ENCODE data around the gene CCDC69.
"Not testable (repeated sequence)": the region's sequence is repeated elsewhere in the genome, so short reads cannot be mapped to it uniquely, and the experiment has no call there.

Gene CCDC69

DNA sequence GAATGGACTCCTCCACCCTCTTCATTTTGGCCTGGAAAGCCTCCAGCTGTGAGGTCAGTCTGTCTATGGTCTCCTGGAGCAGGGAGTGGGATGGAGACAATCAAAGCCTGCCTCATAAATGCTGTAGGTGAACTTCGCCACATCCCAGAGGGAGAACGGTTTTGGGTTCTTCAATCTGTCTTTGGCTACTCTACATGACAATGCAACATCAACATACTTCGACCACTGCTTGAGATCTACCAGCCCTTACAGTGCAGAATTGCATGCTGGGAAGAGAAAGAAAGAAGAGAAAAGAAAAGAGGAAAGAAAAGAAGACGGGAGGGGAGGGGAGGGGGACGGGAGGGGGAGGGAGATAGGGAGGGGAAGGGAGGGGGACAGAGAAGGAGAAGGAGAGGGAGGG lies 37.8 kb downstream of the CCDC69 start:
- DNase-seq = no peak

DNA sequence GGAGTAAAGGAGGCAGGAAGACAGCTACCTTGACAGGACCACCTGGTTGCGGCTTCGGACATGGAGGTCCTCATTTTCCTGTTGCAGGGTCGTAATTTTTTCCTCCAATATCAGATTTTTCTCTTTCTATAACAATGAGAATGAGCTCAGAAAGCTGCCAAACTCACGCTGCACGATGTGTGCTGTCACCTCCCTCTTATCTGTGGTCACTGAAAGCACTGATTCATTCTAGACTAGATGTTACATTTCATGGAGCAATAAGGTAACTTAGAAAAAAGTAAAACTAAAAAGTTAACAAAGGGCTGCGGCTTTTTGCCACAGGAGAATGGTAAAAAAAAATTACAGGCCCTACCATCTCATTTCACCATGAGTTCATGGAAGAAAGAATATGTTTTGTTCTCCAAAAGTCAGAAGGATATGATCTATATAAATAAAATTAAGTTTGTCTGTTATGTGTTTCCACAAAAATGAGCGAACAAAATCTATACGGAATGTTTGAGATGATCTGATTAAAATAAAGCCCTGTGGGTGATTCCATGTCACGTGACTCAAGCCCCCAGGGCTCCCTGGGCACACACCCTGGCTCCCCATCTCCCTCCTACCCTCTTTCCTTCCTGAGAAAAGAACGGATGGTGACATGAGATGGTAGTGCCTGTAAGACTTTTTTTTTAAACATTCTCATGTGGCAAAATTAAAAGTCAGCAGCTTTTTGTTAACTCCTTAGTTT lies 39.4 kb downstream of the CCDC69 start:
- DNase-seq = no peak

DNA sequence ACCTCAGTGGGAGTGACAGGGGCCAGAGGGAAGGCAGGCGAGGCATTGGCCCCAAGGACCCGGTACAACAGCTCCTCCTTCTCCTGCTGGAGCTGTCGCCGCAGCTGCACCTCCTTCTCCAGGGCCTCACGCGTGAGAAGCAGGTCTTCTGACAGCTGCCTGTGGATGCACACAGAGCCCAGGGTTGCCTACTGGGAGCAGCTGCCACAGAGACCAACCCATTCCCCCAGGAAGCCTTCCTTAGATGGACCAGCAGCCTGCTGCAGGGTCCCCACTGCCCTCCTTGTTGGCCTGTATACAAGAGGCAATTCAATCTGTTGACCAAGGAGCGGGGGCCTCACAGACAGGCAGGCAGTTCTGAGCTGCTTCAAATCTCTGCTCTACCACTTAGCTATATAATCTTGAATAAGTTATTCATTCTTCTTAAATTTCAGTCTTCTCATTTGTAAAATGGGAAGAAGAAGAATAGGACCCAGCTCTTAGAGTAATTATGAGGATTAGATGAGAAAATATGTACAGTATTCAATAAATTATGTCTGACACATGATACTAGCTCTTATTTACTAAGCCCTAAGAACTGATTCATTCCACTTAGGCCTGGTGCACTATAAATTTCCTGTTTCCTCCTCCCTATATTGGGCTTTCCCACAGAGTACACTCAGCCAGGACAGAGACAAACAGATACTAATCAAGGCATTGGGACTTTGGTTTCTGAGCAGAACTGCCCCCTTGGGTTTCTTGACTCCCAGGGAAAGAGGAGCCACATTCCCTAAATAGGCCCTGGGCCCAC lies 40.2 kb downstream of the CCDC69 start:
- no peak for DNase-seq

DNA sequence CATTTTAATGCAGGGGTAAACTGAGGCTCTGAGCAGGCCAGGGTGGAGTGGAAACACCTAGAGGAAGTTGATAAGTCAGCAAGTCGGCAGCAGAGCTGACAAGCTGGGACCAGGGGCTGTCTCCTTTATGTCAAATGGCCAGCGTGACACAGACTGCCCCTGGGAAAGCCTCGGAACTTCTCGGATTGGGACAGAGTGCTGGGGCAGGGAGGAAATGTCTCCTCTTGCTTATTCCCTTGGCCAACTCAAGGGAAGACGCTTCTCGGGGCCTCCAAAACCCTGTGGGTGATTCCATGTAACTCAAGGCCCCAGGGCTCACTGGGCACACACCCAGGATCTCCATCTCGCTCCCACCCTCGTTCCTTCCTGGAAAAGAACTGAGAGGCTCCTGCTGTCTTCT lies 40.9 kb downstream of the CCDC69 start:
- DNase-seq = no peak

DNA sequence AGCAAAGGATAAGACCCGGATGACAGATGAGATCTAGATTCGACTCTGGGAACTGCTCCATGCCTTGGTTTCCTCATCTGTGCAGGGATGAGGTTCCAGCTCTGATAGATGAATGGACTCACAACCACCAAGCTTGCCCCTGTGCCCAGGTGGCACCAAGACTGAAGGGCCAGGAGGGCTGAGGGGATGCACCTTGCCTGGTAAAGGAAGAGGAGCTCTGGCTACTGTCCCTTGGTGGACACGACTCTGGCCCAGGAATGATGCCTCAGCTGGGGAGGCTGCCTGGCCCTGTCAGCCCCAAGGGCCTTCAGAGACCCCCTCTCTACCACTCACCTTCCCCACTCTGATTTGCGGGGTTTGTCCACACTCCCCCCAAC lies 41.4 kb downstream of the CCDC69 start:
- DNase-seq = no peak

DNA sequence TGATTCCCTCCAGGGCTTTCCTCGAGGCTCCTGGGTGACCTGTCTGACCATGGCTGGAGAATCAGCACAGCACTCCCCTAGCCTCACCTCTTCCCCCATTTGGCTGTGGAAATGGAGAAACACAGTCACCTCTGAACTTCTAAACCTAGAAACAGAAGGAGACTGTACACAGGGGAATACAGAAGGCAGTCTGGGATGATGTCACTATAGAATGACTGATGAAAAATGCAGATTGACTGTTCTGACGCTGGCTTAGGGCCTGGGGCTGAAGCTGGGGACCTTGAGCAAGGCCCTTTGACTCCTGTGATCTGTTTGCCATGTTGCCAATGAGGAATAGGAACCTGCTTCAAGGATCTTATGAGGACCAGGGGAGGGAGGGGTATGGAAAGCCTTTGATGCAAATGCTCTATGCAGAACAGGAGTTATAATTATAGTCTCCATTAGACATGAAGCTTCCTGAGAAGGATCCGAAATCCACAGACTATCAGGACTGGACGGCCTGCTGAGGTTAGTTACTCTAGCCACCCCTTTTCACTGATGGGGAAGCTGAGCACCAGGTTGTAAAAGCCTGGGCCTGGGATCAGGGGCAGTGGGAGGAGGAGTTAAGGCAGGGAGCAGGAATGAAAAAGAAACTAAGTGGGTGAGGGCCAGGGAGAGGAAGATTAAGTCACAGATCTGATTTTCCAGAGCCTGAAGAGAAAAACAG lies 41.9 kb downstream of the CCDC69 start:
- no peak for DNase-seq

DNA sequence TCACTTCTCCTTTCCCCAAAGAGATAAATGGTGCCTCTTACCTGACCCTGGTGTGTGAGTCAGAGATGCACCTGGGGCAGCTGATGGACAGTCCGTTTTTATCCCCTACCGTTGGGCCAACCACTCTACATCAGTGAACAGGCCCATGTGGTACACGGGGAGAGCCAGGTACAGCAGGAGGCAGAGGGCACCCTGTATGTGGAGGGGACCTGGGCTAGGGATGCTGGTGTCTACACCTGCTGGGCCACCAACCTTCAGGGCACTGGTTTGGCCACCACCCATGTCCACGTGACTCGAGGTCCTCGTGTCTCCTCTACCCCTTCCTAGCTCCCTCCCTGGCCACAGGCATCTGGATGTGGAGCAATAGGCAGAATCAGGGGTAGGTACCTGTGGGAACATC lies 43.6 kb downstream of the CCDC69 start:
- DNase-seq = no peak

DNA sequence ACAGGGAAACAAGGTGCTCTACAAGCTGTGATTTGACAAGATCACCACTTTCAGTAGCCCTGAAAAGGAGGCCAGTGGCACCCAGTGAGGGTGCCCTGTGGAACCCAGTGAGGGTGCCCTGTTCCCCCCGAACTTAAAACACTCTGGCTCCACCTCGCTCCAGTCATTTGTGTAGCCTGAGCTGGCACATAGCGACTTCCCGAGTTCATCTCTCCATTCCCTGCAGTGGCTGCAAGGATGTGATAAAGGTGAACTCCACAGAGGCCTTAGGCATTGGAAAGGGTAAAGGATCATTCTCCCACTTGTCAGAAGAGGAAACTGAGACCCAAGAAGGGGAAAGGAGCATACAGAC lies 44.4 kb downstream of the CCDC69 start:
- no peak for DNase-seq

DNA sequence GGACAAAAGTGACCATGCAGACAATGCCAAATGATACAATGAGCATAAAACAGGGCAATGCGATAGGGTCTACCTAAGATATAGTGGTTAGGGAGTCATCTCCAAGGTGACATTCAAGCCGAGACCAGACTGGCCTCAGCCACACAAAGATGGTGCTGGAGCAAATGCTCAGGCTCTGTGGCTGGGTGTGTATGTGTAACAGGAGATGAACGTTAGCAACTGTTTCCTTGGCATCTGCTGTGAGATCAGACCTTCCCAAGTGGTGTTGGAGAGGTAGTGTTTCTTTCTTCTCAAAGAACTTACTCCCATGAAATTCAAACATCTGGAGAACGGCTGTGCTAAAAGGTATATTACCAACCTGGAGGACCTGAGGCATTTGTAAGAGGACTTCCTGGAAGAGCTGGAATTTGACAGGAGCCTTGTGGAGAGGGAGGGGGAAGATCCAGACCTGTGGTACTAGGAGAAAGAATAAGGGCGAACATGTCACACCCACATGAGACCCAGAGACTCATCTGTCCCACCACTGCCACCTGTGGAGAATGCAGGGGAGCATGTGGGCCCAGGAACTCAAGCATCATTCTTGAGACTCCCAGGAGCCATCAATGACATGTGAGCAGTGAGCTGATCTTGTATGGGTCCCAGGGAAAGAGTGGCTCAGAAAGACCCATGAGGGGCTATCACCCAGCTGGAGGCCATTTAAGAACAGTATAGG lies 45.0 kb downstream of the CCDC69 start:
- no peak for DNase-seq

DNA sequence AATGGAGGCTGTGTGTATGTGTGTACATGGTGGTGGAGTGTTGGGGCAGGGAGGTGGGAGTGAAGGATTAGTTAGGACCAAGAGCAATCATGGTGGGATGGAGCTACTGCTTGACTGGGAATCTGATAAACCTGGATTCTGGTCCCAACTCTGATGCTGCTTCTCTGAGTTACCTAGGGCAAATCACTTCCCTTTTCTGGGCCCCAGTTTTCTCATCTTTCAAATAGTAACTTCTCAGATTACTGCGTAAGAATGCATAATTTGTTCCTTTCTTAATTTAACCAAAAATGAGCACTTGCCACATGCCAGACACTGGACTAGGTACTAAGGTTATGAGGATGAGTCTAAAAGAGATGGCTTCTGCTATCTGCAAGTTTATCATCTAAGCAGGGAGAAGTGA lies 45.5 kb downstream of the CCDC69 start:
- no peak for DNase-seq

DNA sequence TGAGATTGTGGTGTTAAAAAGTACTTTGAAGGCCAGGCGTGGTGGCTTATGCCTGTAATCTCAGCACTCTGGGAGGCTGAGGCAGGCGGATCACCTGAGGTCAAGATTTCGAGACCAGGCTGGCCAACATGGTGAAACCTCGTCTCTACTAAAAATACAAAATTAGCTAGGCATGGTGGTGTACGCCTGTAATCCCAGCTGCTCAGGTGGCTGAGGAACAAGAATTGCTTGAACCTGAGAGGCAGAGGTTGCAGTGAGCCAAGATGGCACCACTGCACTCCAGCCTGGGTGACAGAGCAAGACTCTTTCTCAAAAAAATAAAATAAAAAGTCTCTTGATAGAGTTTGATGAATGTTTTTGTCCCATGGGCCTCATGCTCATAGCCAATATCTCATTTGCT lies 47.6 kb downstream of the CCDC69 start:
- not testable (repeated sequence) for DNase-seq

DNA sequence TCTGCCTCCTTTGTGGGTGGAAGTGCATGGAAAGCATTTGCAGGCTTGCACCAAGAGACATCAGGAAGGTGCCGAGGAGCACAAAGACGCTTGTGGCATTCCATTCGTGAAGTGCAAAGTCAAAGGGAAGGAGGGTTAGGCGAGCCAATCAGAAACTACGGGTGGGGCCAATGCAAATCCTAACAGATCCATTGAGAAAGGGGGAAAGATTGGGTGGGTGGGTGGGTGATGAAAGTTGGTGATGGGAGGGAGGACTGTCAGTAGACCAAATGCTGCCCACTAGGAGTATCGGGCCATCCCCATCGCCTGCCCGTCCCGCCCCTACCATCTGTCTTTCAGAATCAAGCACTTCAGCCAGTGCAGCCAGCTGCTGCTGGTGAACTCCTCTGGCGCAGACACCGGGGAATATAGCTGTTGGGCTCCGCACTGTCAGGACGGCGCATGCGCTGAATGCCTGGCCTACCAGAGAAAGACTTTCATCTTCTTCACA lies 49.2 kb downstream of the CCDC69 start:
- DNase-seq = no peak

DNA sequence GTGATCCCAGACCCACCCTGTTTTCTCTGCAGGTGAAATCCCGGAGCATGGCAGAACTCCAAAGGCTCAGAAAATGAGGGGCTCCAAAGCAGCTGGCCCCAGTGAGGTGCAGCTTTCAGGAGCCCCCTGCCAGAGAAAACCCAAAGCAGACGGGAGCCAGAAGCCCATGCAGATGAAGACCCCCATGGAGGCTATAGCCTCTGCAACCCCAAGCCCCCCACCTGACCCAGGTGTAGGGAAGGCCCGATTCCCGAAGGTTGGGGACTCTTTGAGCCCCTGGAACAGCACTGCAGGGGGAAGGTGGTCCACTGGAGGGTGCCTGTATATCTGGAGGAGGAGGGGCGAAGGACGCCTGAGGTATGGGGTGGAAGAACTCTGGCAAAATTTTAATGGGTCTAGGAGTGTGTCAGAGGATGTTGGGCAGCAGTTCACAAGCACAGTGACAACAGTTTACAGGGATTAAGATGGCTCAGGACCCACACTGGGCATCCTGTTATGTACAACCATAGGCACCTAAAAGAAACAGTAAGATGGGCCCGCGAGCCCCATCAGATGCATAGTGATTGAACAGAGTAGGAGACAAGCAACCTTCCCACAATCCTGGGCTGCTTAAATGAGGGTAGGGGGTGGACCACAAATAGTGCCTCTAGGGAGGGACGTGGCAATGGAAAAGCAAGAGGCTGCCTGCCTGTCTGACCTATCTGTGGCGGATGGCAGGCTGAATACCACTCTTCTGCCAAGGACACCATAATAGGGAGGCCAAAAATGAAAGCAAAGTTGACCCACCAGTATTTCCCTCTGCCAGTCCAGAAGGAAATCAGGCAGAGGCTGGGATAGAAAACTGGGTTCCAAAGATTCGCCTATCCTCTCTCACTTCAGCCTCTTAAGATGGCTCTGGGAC lies 49.9 kb downstream of the CCDC69 start:
- DNase-seq = no peak

DNA sequence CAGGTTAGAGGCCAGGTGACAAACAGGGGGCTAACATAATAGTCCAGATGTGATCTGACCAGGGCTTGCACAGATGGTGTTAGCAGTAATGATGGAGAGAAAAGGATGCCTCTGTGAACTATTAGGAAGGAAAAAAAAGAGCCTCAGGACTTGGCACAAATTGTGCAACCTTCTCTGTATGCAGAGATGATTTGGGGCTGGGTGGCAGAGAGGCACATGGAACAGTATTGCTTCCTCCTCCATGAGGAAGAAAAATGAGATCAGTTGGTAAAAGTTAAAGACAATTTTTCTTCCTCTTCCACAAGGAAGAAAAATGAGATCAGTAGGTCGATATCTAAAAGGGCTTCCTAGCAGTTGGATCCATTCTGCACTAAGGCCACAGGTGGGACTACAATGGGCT lies 52.4 kb downstream of the CCDC69 start:
- DNase-seq = no peak

DNA sequence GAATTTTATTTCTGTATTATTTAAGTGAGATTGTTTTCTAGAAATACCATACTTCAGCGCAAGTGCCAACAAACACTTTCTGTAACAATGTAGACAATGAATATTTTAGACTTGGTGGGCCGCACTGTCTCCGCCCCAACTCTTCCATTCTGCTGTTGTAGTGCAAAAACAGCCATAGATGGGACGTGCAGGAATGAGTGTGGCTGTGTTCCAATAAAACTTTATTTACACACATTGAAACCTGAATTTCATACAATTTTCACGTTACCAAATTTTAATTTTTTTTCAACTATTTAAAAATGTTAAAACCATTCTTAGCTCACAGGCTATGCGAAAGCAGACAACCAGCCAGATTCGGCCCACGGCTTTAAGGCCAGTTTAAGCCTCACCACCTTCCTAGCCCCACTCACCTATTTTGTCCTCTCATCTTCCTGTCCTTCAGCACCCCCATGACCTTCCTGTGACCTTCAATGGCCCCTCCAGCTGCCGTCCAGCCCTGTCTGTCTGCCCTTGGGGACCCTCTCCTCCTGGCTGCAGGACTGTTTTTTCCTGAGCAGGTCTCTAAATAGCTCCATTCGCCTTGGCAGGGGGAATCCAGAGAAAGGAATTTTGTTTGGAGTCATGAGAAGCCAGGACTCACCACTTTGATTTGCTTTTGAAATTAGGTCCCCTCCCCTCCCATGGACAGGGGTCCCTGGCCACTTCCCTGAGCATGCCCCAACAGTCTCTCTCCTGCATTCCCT lies 55.1 kb downstream of the CCDC69 start:
- no peak for DNase-seq

DNA sequence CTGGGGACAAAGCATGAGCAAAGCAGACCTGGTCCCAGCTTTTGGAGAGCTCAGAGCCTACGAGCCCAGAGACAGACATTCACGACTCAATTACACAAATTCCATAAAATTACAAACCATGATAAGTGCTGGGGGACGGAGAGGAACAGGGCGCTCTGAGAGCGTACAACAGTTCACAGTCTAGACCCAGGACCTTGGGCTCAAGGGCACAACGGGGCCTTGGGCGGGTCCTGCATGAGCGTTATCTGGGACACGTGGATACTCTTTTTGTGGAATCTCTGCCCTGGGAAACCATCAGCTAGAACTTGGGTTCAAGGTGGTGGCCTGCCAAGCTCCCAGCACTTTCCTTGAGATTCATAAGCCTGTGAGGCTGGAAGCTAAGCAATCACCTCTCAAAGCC lies 56.9 kb downstream of the CCDC69 start:
- no peak for DNase-seq

DNA sequence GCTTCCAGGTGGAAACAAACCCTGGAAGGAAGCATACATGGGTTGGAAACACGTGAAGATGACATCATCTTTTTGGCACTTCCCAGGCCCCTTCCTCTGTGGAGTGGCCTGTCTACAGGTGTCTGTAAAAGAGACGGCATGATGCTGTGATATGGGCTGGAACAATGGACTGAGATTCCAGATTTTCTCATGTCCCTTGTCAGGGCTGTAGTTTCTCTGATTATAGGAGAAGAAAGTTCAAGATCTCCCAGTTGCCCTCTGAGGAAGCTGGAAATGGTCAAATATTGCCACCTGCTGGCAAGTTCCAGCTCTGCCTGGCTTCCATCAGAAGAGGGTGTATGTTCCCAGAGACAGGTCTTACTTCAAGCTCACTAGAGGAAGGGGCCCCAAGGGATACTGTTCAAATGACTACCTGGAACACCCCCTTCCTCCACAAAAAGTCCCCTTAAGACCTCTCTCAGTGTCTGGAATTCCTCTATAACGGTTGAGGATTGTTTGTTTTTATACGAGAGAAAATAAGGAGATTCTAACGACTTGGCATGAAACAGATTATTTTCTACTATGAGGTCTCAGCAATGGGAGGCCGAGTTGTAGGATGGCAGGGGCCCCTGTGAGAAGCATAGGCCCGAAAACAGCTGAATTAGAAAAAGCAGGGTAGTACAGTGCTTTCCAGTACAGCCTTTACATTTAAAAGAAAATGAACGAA lies 59.1 kb downstream of the CCDC69 start:
- peak; percentile 48 for DNase-seq

DNA sequence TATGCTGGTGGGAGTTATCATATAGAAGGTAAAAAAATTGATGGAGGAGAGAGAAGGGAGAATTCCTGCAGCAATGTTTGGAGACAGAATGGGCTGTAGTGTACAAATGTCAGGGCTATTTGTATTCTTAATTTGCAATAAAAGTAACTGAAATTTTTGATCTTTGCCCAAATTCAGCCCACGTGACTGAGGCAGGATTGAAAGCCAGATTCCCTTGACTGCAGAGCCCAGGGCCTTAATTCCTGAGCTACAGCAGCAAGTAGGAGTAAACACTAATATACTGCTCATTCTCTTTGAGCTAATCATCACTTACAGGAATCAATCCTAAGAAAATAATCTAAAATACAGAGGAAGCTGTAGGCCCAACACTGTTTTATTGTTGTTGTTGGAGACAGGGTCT lies 61.1 kb downstream of the CCDC69 start:
- no peak for DNase-seq

DNA sequence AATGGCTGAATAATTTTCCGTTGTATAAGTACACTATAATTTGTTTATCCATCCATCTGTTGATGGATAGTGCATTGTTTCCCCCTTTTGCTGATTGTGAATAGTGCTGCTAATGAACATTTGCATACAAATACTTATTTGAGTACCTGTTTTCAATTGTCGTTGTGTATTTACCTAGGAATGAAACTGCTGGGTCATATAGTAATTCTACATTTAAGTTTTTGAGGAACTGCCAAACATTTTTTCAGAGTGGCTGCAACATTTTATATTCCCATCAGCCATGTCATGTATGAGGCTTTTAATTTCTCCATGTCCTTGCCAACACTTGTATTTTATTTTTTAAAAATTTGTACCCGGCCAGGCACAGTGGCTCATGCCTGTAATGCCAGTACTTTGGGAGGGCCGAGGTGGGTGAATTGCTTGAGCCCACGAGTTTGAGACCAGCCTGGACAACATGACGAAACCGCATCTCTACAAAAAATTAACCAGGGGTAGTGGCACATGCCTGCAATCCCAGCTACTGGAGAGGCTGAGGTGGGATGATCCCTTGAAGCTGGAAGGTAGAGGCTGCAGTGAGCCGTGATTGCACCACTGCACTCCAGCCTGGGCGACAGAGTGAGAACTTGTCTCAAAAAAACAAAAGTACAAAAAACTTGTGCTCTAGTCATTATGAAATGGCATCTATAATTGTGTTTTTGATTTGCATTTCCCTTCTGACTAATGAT lies 64.1 kb downstream of the CCDC69 start:
- no peak for DNase-seq

DNA sequence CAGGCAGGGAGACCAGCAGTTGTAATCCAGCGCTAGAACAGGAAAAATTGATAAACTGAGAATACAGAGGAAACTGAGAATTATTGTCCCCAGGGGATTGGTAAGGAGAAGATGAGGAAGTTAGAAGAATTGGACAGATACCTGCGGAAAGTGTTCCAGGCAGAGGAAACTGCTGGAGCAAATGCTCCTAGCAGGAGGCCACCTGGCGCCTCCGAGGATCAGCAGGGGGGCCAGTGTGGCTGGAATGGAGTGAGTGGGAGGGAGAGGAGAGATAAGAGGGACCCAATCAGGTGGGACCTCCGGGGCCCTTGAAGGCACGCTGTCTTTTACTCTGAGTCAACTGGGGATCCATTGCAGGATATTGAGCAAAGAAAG lies 65.6 kb downstream of the CCDC69 start:
- peak; percentile 58 for DNase-seq
